Osteocyte (in vitro differentiated cells): ENCODE data around the gene CEACAM1. TPM values are rescaled to one million over a fixed set of nuclear protein-coding genes. Genes with fewer than 3 reads are reported as not detected.
A peak's percentile ranks its signal among the peaks of the same experiment; 100 is the strongest.

Experiments
- DNase-seq: peaks from one replicate; pipeline ENCODE4 v3.0.0; 2021; ENCODE audit warnings: mixed read lengths; ENCODE audit not compliant: unreplicated experiment; ENCODE audit errors: extremely low spot score
- H3K27ac Mint-ChIP-seq: one replicate; pipeline ENCODE4 v1.8.0; 2021; ENCODE audit warnings: mild to moderate bottlenecking, mixed read lengths; ENCODE audit not compliant: unreplicated experiment
- H3K27me3 Mint-ChIP-seq: one replicate; pipeline ENCODE4 v1.8.0; 2021; ENCODE audit warnings: mixed read lengths; ENCODE audit not compliant: unreplicated experiment
- H3K36me3 Mint-ChIP-seq: one replicate; pipeline ENCODE4 v1.8.0; 2021; ENCODE audit warnings: mixed read lengths; ENCODE audit not compliant: unreplicated experiment
- H3K4me1 Mint-ChIP-seq: one replicate; pipeline ENCODE4 v1.8.0; 2021; ENCODE audit warnings: mixed read lengths; ENCODE audit not compliant: unreplicated experiment
- H3K4me3 Mint-ChIP-seq: one replicate; pipeline ENCODE4 v1.8.0; 2021; ENCODE audit warnings: mild to moderate bottlenecking, moderate library complexity, mixed read lengths; ENCODE audit not compliant: unreplicated experiment
- H3K9me3 Mint-ChIP-seq: one replicate; pipeline ENCODE4 v1.8.0; 2021; ENCODE audit warnings: mixed read lengths; ENCODE audit not compliant: unreplicated experiment
- CTCF ChIP-seq: fragments of 200-600 bp; sonication (generic); IDR thresholded peaks from 2 replicates; pipeline ENCODE4 v1.5.0; 2021; ENCODE audit warnings: antibody characterized with exemption, mild to moderate bottlenecking, moderate library complexity
- total RNA-seq: library from RNA; stranded (reverse); gene quantifications from 2 replicates; pipeline ENCODE4 v1.2.1, GENCODE V29; 2021

CEACAM1 gene
- total RNA-seq, 1 donor from 2014 or later: not detected

GRCh38 chr19:42471554-42472249 is 56.6 kb downstream of the CEACAM1 start:
- Mint-ChIP-seq H3K27me3 (peaks cover 5% of the 10 kb centered on the region), H3K9me3 (no peaks in the 10 kb centered on the region), H3K4me1 (peaks cover 18% of the 10 kb centered on the region), H3K4me3 (no peak overlapping the region), H3K36me3 (no peaks in the 10 kb centered on the region), H3K27ac (no peak overlapping the region)
- TF ChIP-seq CTCF: no peak
- no peak for DNase-seq

GRCh38 chr19:42469311-42470235 is 58.7 kb downstream of the CEACAM1 start:
- TF ChIP-seq CTCF: no peak

GRCh38 chr19:42468273-42468796 is 59.9 kb downstream of the CEACAM1 start:
- H3K27ac Mint-ChIP-seq: no peak overlapping the region
- H3K4me3 Mint-ChIP-seq: no peak overlapping the region
- no peaks in the 10 kb centered on the region for H3K36me3 Mint-ChIP-seq

More at GRCh38 chr19:42469311-42470235, 58.7 kb downstream of the CEACAM1 start:
- H3K27me3 Mint-ChIP-seq: peaks cover 2% of the 10 kb centered on the region
- H3K27ac Mint-ChIP-seq: no peak overlapping the region
- DNase-seq: no peak
- no peak overlapping the region for H3K4me3 Mint-ChIP-seq
- H3K4me1 Mint-ChIP-seq: peaks cover 29% of the 10 kb centered on the region
- H3K36me3 Mint-ChIP-seq: no peaks in the 10 kb centered on the region
- no peaks in the 10 kb centered on the region for H3K9me3 Mint-ChIP-seq

GRCh38 chr19:42467183-42467760 is 61.0 kb downstream of the CEACAM1 start:
- no peak for TF ChIP-seq CTCF
- no peaks in the 10 kb centered on the region for H3K27me3 Mint-ChIP-seq
- H3K9me3 Mint-ChIP-seq: no peaks in the 10 kb centered on the region
- H3K36me3 Mint-ChIP-seq: no peaks in the 10 kb centered on the region
- H3K4me1 Mint-ChIP-seq: peaks cover 29% of the 10 kb centered on the region
- no peak overlapping the region for H3K4me3 Mint-ChIP-seq
- H3K27ac Mint-ChIP-seq: peak overlapping the region; percentile 33
- no peak for DNase-seq

More at GRCh38 chr19:42468273-42468796, 59.9 kb downstream of the CEACAM1 start:
- Mint-ChIP-seq H3K27me3 (no peaks in the 10 kb centered on the region), H3K9me3 (no peaks in the 10 kb centered on the region), H3K4me1 (peaks cover 29% of the 10 kb centered on the region)
- no peak for TF ChIP-seq CTCF
- no peak for DNase-seq
